MG63 (cell line): ENCODE data around the gene HPSE2. TPM values are rescaled to one million over a fixed set of nuclear protein-coding genes. Genes with fewer than 3 reads are reported as not detected.

Source experiments
- DNase-seq: peaks from one replicate; pipeline ENCODE4 v3.0.0-alpha.2; 2020
- H3K27me3 ChIP-seq: fragments of 250-450 bp; sonication (Bioruptor Pico); 2 replicates; pipeline ENCODE4 v1.5.1; 2020; ENCODE audit warnings: mild to moderate bottlenecking, moderate library complexity
- H3K36me3 ChIP-seq: fragments of 250-450 bp; sonication (Bioruptor Pico); 2 replicates; pipeline ENCODE4 v1.5.1; 2020; ENCODE audit warnings: mild to moderate bottlenecking, moderate library complexity
- H3K4me3 ChIP-seq: fragments of 250-450 bp; sonication (Bioruptor Pico); 2 replicates; pipeline ENCODE4 v1.5.1; 2020; ENCODE audit warnings: mild to moderate bottlenecking, moderate library complexity
- H3K9me3 ChIP-seq: fragments of 250-450 bp; sonication (Bioruptor Pico); 2 replicates; pipeline ENCODE4 v1.5.1; 2020; ENCODE audit warnings: mild to moderate bottlenecking, moderate library complexity
- total RNA-seq: library from RNA; depleted of rRNA; stranded (reverse); fragments of >200 nt; shearing (Covaris generic); gene quantifications from 2 replicates; pipeline ENCODE4 v1.2.3, GENCODE V29; 2014; ENCODE audit warnings: low replicate concordance

Gene HPSE2
- total RNA-seq, 1 experiment from 2014 or later = not detected

DNA sequence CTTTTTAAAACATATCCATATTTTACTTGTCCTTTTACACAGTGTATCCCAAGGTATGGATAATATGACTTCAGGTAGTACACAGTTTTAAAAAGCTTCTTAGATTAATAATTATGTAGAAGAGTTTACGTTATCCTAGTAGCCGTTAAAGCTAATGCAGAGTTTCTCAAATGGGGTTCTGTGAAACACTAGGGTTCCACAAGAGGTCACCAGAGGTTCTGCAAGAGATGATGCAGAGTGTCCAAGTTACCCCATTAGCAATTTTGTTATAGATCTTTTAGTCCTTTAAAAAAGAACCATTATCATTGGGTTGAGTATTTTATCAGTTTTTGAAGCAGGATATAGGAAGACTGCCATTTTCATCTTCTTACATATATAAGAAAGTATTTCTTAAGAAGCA, 490.0 kb downstream of the HPSE2 start:
- Histone ChIP-seq H3K36me3 (no peaks in the 10 kb centered on the region), H3K27me3 (no peaks in the 10 kb centered on the region), H3K9me3 (no peaks in the 10 kb centered on the region), H3K4me3 (no peak overlapping the region)
- DNase-seq = no peak

DNA sequence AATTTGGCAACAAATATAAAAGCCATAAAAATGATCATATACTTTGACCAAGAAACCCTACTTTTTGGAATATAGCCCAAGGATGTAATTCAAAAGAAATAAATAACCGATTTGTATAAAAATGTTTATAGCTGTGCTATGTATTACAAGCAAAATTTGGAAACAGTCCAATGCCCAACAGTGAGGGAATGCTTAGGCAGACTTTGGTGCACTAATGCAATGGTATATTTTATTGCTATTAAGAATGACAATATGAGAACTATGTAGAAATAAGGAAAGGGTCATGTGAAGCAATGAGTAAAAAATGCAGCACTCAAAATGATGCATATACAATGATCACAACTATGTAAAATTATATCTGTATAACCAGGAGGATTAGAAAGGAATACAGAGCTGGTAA, 515.1 kb downstream of the HPSE2 start:
- H3K9me3 ChIP-seq = no peaks in the 10 kb centered on the region
- H3K27me3 ChIP-seq = no peaks in the 10 kb centered on the region
- no peak for DNase-seq
- H3K36me3 ChIP-seq = no peaks in the 10 kb centered on the region
- no peak overlapping the region for H3K4me3 ChIP-seq

DNA sequence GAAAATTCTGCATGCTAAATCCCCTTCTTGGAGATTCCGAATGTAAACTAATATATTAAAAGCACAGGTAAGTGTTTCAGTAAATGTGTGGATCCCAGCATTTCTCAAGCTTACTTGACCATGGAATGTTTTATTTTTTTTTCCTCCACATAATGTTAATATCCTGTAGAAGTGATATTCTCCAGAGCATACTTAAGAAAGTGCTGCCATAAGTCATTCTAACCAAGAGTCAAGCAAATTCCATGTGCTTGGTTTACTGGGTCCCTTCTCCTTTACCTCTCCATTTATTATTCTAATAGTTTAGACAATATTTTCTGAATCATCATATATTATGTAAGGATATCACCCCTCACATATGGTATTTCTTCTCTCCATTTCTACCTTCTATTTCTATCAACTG, 522.1 kb downstream of the HPSE2 start:
- Histone ChIP-seq H3K9me3 (no peaks in the 10 kb centered on the region), H3K36me3 (no peaks in the 10 kb centered on the region), H3K4me3 (no peak overlapping the region), H3K27me3 (no peaks in the 10 kb centered on the region)
- DNase-seq = no peak

DNA sequence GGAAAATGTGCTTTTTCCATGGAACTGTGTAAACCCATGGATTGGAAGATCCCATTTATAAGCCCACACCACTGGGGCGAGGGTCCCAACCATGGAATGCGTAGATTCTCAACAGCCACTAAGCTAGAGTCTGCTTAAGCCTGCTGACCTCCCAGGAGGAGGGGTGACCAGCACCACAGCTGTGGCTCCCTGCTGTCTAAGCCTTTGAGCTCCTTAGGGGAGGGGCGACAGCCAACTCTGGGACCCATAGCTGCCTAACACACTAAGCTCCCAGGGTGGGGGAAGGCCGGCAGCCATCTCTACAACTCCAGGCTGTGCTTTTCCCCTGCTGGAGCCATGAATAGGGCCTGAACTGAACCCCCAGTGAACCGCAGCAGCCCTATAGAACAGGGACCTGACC, 539.1 kb downstream of the HPSE2 start:
- H3K36me3 ChIP-seq = no peaks in the 10 kb centered on the region
- no peak overlapping the region for H3K4me3 ChIP-seq
- no peaks in the 10 kb centered on the region for H3K9me3 ChIP-seq
- H3K27me3 ChIP-seq = no peaks in the 10 kb centered on the region
- no peak for DNase-seq

DNA sequence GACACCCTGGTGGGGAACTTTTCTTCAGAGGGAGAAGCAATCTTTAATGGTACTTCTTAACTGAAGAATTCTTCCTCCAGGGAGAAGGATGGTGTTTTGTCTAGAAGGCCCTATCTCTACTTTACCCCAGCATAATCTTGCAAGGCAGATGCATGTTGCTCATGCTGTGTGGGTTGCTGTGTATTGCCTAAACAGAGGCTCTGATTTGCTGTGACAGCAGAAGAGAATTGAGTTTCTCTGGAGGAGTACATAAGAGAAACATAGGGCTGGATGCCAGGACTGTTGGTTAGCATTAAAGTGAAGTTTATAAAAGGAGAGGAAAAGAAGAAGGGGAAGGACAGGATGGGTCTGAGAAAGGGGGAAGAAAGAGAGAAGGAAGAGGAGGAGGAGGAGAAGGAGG, 540.8 kb downstream of the HPSE2 start:
- Histone ChIP-seq H3K27me3 (no peaks in the 10 kb centered on the region), H3K9me3 (no peaks in the 10 kb centered on the region), H3K36me3 (no peaks in the 10 kb centered on the region), H3K4me3 (no peak overlapping the region)
- DNase-seq = no peak

DNA sequence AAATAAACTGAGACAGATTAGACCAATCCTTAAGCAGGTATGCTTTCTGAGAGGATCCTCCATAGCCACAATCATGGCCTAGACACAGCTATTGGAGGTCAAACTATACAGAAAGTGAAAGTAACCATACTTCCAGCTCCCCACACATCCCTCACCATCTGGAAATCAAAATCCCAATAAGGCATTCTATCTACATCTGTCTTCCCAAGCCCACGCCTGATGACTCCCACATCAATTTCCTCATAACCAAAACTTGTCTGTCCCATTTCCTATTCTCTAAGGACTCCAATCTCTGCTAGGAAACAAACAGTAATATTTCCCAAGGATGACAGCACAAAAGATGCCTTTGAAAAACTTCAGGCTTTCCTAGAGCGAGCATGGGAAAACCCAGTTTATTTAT, 541.6 kb downstream of the HPSE2 start:
- no peaks in the 10 kb centered on the region for H3K27me3 ChIP-seq
- no peak for DNase-seq
- no peaks in the 10 kb centered on the region for H3K36me3 ChIP-seq
- H3K9me3 ChIP-seq = no peaks in the 10 kb centered on the region
- H3K4me3 ChIP-seq = no peak overlapping the region

DNA sequence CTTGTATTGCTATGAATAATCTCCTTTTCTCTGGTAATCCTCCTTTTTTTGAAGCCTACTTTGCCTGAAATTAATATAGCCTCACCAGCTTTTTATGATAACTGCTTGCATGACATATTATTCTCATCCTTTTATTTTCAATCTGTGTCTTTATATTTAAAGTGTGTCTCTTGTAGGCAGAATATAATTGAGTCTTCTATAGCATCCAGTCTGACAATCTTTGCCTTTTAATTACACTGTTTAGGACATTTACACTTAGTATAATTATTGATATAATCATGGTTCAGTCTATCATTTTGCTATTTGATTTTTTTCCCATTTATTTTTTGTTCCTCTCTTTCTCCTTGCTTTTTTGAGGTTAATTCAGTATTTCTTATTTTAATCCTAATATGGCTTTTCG, 548.0 kb downstream of the HPSE2 start:
- no peak for DNase-seq
- Histone ChIP-seq H3K27me3 (peaks cover 2% of the 10 kb centered on the region; the same call in 1 of the 2 replicates), H3K9me3 (peaks cover 8% of the 10 kb centered on the region), H3K36me3 (no peaks in the 10 kb centered on the region), H3K4me3 (no peak overlapping the region)

DNA sequence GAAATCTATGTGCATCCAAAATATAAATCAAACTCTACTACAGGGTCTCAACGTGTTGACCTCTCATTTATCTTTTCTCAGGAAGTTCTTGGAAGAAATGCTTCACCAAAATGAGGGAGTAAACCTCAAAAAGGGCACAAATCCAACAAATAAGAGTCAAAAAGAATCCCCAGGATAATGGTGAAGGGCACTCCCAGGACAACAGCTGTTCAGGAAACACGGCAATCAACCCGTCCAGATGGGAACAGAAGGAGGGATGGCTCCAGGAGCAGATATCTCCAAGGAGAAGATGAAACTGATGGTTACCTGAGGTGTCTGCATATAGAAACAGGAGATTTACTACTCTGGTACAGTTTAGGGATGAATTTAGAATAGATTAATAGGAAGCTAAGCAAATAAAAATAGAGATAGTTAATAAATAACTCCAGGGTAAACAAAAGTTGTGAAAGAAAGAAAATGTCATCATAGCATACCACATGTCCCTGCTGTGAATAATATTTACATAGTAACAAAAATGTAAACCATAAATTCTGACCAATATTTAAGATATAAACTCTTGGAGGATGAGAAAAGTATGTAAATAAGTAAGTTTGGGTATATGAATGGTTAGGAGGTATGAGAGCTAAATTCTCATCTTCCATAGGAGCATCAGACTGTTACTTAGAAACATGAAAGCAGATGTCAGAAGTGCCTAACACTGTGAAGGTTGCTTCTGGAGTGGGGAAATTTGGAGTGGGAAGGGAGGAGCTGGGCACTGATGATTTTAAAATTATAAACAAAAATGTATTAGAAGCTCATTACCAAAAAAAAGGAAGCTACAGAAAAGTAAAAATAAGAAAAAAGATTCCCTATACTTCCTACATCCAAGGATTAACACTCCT, 551.4 kb downstream of the HPSE2 start:
- Histone ChIP-seq H3K27me3 (peaks cover 2% of the 10 kb centered on the region; the same call in 1 of the 2 replicates), H3K36me3 (no peaks in the 10 kb centered on the region), H3K4me3 (no peak overlapping the region), H3K9me3 (peaks cover 8% of the 10 kb centered on the region)
- DNase-seq = no peak

DNA sequence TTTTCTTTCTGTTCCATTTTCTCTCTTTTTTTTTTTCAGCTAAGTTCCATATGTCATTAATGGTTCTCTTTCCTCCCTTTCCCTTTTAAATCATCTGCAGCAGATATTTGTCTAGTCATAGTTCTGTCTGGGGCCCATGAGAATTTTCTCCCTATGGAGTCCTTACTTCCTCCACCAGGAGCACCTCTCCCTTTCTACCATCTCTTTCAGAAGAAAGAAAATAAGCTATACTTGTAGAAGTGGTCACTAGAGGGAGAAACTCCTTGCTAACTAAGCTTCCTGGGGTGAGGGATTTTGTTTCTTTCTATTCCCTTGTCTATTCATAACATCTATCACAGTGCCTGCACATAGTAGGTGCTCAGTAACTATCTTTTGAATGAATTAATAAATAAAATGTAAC, 558.8 kb downstream of the HPSE2 start:
- no peak overlapping the region for H3K4me3 ChIP-seq
- no peaks in the 10 kb centered on the region for H3K36me3 ChIP-seq
- no peaks in the 10 kb centered on the region for H3K9me3 ChIP-seq
- no peak for DNase-seq
- no peaks in the 10 kb centered on the region for H3K27me3 ChIP-seq

DNA sequence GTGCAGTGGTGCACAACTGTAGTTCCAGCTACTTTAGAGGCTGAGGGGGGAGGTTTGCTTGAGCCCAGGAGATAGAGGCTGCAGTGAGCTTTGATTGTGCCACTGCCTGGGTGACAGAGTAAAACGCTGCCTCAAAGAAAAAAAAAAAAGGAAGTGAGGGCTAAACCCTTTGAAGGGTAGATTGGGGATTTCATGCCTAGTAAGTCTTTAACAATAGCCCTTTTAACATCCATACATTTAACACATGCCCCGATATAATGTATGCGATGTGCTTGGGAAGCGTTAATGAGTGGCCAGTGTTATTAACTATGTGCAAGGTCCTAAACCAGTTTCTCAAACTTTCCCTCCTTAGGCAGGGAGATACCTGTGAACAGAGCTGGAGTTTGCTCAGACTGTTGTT, 559.8 kb downstream of the HPSE2 start:
- Histone ChIP-seq H3K4me3 (no peak overlapping the region), H3K36me3 (no peaks in the 10 kb centered on the region), H3K9me3 (no peaks in the 10 kb centered on the region), H3K27me3 (no peaks in the 10 kb centered on the region)
- no peak for DNase-seq

DNA sequence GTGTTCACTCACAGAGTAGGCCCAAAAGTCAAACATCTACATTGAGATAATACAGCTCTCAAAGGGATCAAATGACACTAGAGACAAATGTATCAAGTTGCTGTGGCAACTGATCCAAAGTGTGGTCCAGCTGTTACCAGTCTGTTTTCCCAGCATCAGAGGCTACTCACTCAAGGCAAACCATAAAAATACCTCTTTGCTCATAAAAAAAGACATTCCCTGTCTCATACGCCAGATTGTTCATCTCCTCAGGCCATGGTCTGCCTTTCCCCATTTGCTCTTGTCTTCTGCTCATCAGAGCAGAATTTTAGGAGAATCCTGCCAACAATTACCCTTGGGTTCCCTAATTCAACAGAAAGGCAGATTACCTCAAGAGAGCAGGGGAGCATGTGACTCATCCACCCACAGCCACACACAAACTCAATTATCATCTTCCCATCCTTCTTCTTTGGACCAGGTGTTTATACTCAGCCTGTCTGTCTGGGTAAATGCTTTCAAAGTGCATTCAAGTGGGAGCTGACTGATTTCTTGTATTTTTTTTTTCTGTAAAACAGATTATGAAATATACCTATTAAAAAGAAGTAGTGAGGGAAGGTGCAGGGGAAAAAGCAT, 562.4 kb downstream of the HPSE2 start:
- Histone ChIP-seq H3K36me3 (no peaks in the 10 kb centered on the region), H3K4me3 (no peak overlapping the region), H3K27me3 (no peaks in the 10 kb centered on the region), H3K9me3 (no peaks in the 10 kb centered on the region)
- no peak for DNase-seq

DNA sequence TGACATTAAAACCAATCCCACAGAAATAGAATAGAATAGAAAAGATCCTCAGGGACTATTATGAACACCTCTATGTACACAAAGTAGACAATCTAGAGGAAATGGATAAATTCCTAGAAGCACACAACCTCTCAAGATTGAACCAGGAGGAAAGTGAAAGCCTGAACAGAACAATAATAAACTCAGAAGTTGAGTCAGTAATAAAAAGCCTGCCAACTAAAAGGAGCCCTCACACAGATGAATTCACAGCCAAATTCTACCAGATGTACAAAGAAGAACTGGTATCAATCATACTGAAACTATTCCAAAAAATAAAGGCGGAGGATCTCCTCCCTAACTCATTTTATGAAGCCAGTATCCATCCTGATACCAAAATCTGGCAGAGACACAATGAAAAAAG, 568.6 kb downstream of the HPSE2 start:
- H3K36me3 ChIP-seq = no peaks in the 10 kb centered on the region
- no peak for DNase-seq

DNA sequence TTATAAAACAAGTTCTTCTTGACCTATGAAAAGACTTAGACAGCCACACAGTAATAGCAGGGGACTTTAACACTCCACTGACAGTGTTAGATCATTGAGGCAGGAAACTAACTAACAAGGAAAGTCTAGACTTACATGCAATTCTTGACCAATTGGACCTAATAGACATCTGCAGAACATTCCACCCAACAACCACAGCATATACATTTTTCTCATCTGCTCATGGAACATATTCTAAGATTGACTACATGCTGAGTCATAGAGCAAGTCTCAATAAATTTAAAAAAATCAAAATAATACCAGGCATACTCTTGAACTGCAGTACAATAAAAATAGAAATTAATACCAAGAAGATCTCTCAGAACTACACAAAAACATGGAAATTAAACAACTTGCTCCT, 569.4 kb downstream of the HPSE2 start:
- Histone ChIP-seq H3K36me3 (no peaks in the 10 kb centered on the region), H3K4me3 (no peak overlapping the region), H3K27me3 (no peaks in the 10 kb centered on the region; the same call in 1 of the 2 replicates), H3K9me3 (peaks cover 18% of the 10 kb centered on the region)
- DNase-seq = no peak

More for the DNA sequence above, 568.6 kb downstream of the HPSE2 start:
- H3K4me3 ChIP-seq = no peak overlapping the region
- peaks cover 18% of the 10 kb centered on the region for H3K9me3 ChIP-seq
- H3K27me3 ChIP-seq = no peaks in the 10 kb centered on the region; the same call in 1 of the 2 replicates

DNA sequence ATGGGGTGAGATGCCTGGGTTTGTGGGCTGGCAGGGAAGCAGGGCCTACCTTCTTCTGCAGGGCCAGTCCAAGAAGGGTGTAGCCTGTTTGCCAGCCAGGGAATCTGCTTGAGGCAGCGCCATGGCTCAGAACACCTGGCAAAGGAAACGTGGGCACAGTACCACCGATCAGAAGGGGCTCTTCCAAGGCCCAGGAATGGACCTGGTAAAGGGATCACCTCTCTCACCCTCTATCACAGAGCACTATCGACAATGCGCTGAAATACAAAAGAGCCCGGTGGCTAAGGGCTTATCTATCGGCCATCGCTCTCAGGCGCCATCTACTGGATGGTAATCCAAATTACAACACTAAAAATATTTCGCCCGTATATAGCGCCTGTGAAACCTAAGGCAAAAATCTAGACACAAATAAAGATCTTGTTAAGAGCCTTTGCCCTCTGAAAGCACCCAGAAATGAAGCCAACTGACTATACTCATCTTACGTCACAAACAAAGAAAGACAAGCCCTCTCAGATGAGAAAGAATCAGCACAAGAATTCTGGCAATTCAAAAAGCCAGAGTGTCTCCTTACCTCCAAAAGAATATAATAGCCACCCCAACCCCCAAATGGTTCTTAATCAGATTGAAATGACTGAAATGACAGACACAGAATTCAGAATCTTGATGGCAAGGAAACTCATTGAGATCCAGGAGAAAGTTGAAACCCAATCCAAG, 571.2 kb downstream of the HPSE2 start:
- H3K4me3 ChIP-seq = no peak overlapping the region
- H3K36me3 ChIP-seq = no peaks in the 10 kb centered on the region
- DNase-seq = no peak
- peaks cover 18% of the 10 kb centered on the region for H3K9me3 ChIP-seq
- no peaks in the 10 kb centered on the region; the same call in 1 of the 2 replicates for H3K27me3 ChIP-seq

DNA sequence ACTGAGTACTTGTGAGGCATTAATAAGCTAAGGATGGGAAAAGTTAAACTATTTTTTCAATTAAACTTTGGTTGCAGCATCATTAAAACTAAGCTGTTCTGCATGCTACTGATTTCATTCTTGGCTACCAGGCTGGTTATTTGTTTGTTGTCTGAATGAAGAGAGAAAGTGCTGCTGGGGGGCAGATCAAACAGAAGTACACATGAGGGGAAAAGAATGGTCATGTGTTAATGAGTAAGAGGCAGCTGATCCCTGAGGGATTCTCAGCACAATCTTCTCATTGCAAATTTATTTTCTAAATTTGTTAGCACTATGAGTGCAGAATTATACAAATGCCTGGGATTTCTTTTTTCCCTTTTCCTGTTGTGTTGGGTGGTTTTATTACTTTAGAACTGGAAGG, 575.7 kb downstream of the HPSE2 start:
- DNase-seq = no peak
- peaks cover 7% of the 10 kb centered on the region for H3K9me3 ChIP-seq
- no peaks in the 10 kb centered on the region for H3K36me3 ChIP-seq
- no peaks in the 10 kb centered on the region for H3K27me3 ChIP-seq
- no peak overlapping the region for H3K4me3 ChIP-seq

DNA sequence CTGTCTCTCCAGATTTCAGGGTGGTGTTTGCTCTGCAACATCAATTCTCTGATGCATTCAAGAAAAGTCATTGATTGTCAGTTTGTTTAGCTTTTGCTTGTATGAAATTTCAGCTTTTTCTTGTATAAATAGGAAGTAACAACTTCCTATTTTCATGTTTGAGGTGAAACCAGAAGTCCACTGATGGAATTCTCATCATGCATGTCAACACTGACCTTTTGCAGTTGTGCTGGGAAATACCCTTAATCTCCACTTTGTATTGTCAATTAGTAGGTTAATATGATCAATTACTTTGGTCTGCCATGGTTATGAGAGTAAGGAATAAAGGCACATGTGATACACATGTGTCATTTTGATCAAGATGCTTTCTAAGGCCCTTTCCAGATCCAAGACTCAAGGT, 580.2 kb downstream of the HPSE2 start:
- Histone ChIP-seq H3K9me3 (no peaks in the 10 kb centered on the region), H3K36me3 (no peaks in the 10 kb centered on the region), H3K4me3 (no peak overlapping the region), H3K27me3 (no peaks in the 10 kb centered on the region; the same call in 1 of the 2 replicates)
- DNase-seq = no peak

DNA sequence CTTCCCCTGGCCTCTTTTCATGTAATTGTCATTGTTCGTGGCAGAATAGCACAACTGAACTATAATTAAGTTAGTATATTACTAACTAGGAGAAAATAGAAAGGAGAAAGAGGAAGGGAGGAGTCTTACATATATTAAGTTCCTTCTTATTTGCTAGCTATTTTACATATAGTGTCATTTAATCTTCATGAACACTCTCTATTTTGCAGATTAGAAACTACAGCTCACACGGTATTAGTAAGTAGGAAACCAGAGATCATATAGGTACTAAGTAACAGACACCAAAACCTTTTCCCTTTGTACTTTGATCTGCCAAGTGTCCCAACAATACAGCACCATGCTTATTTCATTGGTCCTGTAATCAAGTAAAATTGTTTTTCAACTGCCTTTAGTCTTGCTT, 586.5 kb downstream of the HPSE2 start:
- DNase-seq = no peak
- no peaks in the 10 kb centered on the region; the same call in 1 of the 2 replicates for H3K27me3 ChIP-seq
- no peaks in the 10 kb centered on the region for H3K36me3 ChIP-seq
- no peak overlapping the region for H3K4me3 ChIP-seq
- no peaks in the 10 kb centered on the region for H3K9me3 ChIP-seq
